Measurements from ENCODE around the gene CORIN. TPM values are rescaled to one million over a fixed set of nuclear protein-coding genes. Genes with fewer than 3 reads are reported as not detected.
"Not testable (repeated sequence)": the region's sequence is repeated elsewhere in the genome, so short reads cannot be mapped to it uniquely, and the experiment has no call there.

CORIN gene
- total and polyA plus RNA-seq, 2 donors = 0.24 to 0.78 TPM

GRCh38 chr4:47696823-47697222 lies 141.0 kb downstream of the CORIN start:
- no peak for DNase-seq (ENCODE audit: low read depth in 6 of 9, low spot score in 9 of 9)
- Histone ChIP-seq H3K27me3 (ENCODE audit: control insufficient read depth in 2 of 2, insufficient read depth in 1 of 2, low read length in 1 of 2) (no peaks in the 10 kb centered on the region), H3K27ac (ENCODE audit: low read depth in 1 of 2, low read length in 1 of 2) (no peak overlapping the region), H3K36me3 (ENCODE audit: control insufficient read depth in 2 of 2, insufficient read depth in 2 of 2, low read length in 1 of 2) (no peaks in the 10 kb centered on the region), H3K4me3 (ENCODE audit: low read length in 2 of 2) (no peak overlapping the region), H3K4me1 (ENCODE audit: control insufficient read depth in 2 of 2, insufficient read depth in 2 of 2, low read length in 2 of 2) (no peaks in the 10 kb centered on the region), H3K9me3 (ENCODE audit: control insufficient read depth in 2 of 2, insufficient read depth in 1 of 2, low read length in 1 of 2) (no peaks in the 10 kb centered on the region)
- 85% methylated on average over 6 of the region's 6 CpGs for WGBS

- Histone ChIP-seq H3K27ac (ENCODE audit: low read depth in 1 of 2, low read length in 1 of 2) (no peak overlapping the region), H3K36me3 (ENCODE audit: control insufficient read depth in 2 of 2, insufficient read depth in 2 of 2, low read length in 1 of 2) (no peaks in the 10 kb centered on the region), H3K9me3 (ENCODE audit: control insufficient read depth in 2 of 2, insufficient read depth in 1 of 2, low read length in 1 of 2) (no peaks in the 10 kb centered on the region), H3K4me1 (ENCODE audit: control insufficient read depth in 2 of 2, insufficient read depth in 2 of 2, low read length in 2 of 2) (no peaks in the 10 kb centered on the region), H3K4me3 (ENCODE audit: low read length in 2 of 2) (no peak overlapping the region), H3K27me3 (ENCODE audit: control insufficient read depth in 2 of 2, insufficient read depth in 1 of 2, low read length in 1 of 2) (no peaks in the 10 kb centered on the region)
- 94% methylated on average over 1 of the region's 1 CpG for WGBS
- no peak for DNase-seq (ENCODE audit: low read depth in 6 of 9, low spot score in 9 of 9)
These were observed 142.6 kb downstream of the CORIN start for GRCh38 chr4:47695260-47695659.

GRCh38 chr4:47694322-47694721 lies 143.5 kb downstream of the CORIN start:
- 96% methylated on average over 1 of the region's 1 CpG for WGBS
- no peaks in the 10 kb centered on the region for H3K36me3 ChIP-seq (ENCODE audit: control insufficient read depth in 2 of 2, insufficient read depth in 2 of 2, low read length in 1 of 2)
- no peak overlapping the region for H3K4me3 ChIP-seq (ENCODE audit: low read length in 2 of 2)
- H3K4me1 ChIP-seq (ENCODE audit: control insufficient read depth in 2 of 2, insufficient read depth in 2 of 2, low read length in 2 of 2) = no peaks in the 10 kb centered on the region
- no peak for DNase-seq (ENCODE audit: low read depth in 6 of 9, low spot score in 9 of 9)
- no peaks in the 10 kb centered on the region for H3K9me3 ChIP-seq (ENCODE audit: control insufficient read depth in 2 of 2, insufficient read depth in 1 of 2, low read length in 1 of 2)
- no peaks in the 10 kb centered on the region for H3K27me3 ChIP-seq (ENCODE audit: control insufficient read depth in 2 of 2, insufficient read depth in 1 of 2, low read length in 1 of 2)
- no peak overlapping the region for H3K27ac ChIP-seq (ENCODE audit: low read depth in 1 of 2, low read length in 1 of 2)

GRCh38 chr4:47692691-47693090 lies 145.2 kb downstream of the CORIN start:
- H3K9me3 ChIP-seq (ENCODE audit: control insufficient read depth in 2 of 2, insufficient read depth in 1 of 2, low read length in 1 of 2) = no peaks in the 10 kb centered on the region
- H3K27ac ChIP-seq (ENCODE audit: low read depth in 1 of 2, low read length in 1 of 2) = no peak overlapping the region
- no peaks in the 10 kb centered on the region for H3K27me3 ChIP-seq (ENCODE audit: control insufficient read depth in 2 of 2, insufficient read depth in 1 of 2, low read length in 1 of 2)
- H3K4me3 ChIP-seq (ENCODE audit: low read length in 2 of 2) = no peak overlapping the region
- DNase-seq (ENCODE audit: low read depth in 6 of 9, low spot score in 9 of 9) = no peak
- WGBS = 87% methylated on average over 7 of the region's 7 CpGs
- H3K36me3 ChIP-seq (ENCODE audit: control insufficient read depth in 2 of 2, insufficient read depth in 2 of 2, low read length in 1 of 2) = no peaks in the 10 kb centered on the region
- H3K4me1 ChIP-seq (ENCODE audit: control insufficient read depth in 2 of 2, insufficient read depth in 2 of 2, low read length in 2 of 2) = no peaks in the 10 kb centered on the region

- not testable (repeated sequence) for H3K4me1 ChIP-seq (ENCODE audit: control insufficient read depth in 2 of 2, insufficient read depth in 2 of 2, low read length in 2 of 2); H3K27ac ChIP-seq (ENCODE audit: low read depth in 1 of 2, low read length in 1 of 2); H3K4me3 ChIP-seq (ENCODE audit: low read length in 2 of 2); H3K9me3 ChIP-seq (ENCODE audit: control insufficient read depth in 2 of 2, insufficient read depth in 1 of 2, low read length in 1 of 2); H3K27me3 ChIP-seq (ENCODE audit: control insufficient read depth in 2 of 2, insufficient read depth in 1 of 2, low read length in 1 of 2); H3K36me3 ChIP-seq (ENCODE audit: control insufficient read depth in 2 of 2, insufficient read depth in 2 of 2, low read length in 1 of 2); DNase-seq (ENCODE audit: low read depth in 6 of 9, low spot score in 9 of 9)
- whole genome bisulfite sequencing = 98% methylated on average over 1 of the region's 1 CpG
These were observed 146.0 kb downstream of the CORIN start for GRCh38 chr4:47691757-47692383.

GRCh38 chr4:47690611-47691010 lies 147.3 kb downstream of the CORIN start:
- Histone ChIP-seq H3K27me3 (ENCODE audit: control insufficient read depth in 2 of 2, insufficient read depth in 1 of 2, low read length in 1 of 2) (no peaks in the 10 kb centered on the region), H3K4me3 (ENCODE audit: low read length in 2 of 2) (no peak overlapping the region), H3K4me1 (ENCODE audit: control insufficient read depth in 2 of 2, insufficient read depth in 2 of 2, low read length in 2 of 2) (no peaks in the 10 kb centered on the region), H3K36me3 (ENCODE audit: control insufficient read depth in 2 of 2, insufficient read depth in 2 of 2, low read length in 1 of 2) (no peaks in the 10 kb centered on the region), H3K9me3 (ENCODE audit: control insufficient read depth in 2 of 2, insufficient read depth in 1 of 2, low read length in 1 of 2) (no peaks in the 10 kb centered on the region), H3K27ac (ENCODE audit: low read depth in 1 of 2, low read length in 1 of 2) (no peak overlapping the region)
- WGBS = 96% methylated on average over 3 of the region's 3 CpGs
- DNase-seq (ENCODE audit: low read depth in 6 of 9, low spot score in 9 of 9) = no peak

GRCh38 chr4:47686294-47686872 lies 151.5 kb downstream of the CORIN start:
- no peaks in the 10 kb centered on the region for H3K9me3 ChIP-seq (ENCODE audit: control insufficient read depth in 2 of 2, insufficient read depth in 1 of 2, low read length in 1 of 2)
- no peaks in the 10 kb centered on the region for H3K4me1 ChIP-seq (ENCODE audit: control insufficient read depth in 2 of 2, insufficient read depth in 2 of 2, low read length in 2 of 2)
- DNase-seq (ENCODE audit: low read depth in 6 of 9, low spot score in 9 of 9) = peak; percentile 16 to 76 (median 38)
- WGBS = 56% methylated on average over 9 of the region's 9 CpGs
- no peak overlapping the region for H3K4me3 ChIP-seq (ENCODE audit: low read length in 2 of 2)
- H3K36me3 ChIP-seq (ENCODE audit: control insufficient read depth in 2 of 2, insufficient read depth in 2 of 2, low read length in 1 of 2) = no peaks in the 10 kb centered on the region
- no peak overlapping the region for H3K27ac ChIP-seq (ENCODE audit: low read depth in 1 of 2, low read length in 1 of 2)
- no peaks in the 10 kb centered on the region for H3K27me3 ChIP-seq (ENCODE audit: control insufficient read depth in 2 of 2, insufficient read depth in 1 of 2, low read length in 1 of 2)

GRCh38 chr4:47675806-47676205 lies 162.1 kb downstream of the CORIN start:
- Histone ChIP-seq H3K4me1 (ENCODE audit: control insufficient read depth in 2 of 2, insufficient read depth in 2 of 2, low read length in 2 of 2) (no peaks in the 10 kb centered on the region), H3K36me3 (ENCODE audit: control insufficient read depth in 2 of 2, insufficient read depth in 2 of 2, low read length in 1 of 2) (no peaks in the 10 kb centered on the region), H3K9me3 (ENCODE audit: control insufficient read depth in 2 of 2, insufficient read depth in 1 of 2, low read length in 1 of 2) (no peaks in the 10 kb centered on the region), H3K4me3 (ENCODE audit: low read length in 2 of 2) (no peak overlapping the region), H3K27ac (ENCODE audit: low read depth in 1 of 2, low read length in 1 of 2) (no peak overlapping the region), H3K27me3 (ENCODE audit: control insufficient read depth in 2 of 2, insufficient read depth in 1 of 2, low read length in 1 of 2) (no peaks in the 10 kb centered on the region)
- DNase-seq (ENCODE audit: low read depth in 6 of 9, low spot score in 9 of 9) = no peak
- 98% methylated on average over 2 of the region's 2 CpGs for WGBS

GRCh38 chr4:47674144-47674543 lies 163.7 kb downstream of the CORIN start:
- H3K4me1 ChIP-seq (ENCODE audit: control insufficient read depth in 2 of 2, insufficient read depth in 2 of 2, low read length in 2 of 2) = no peaks in the 10 kb centered on the region
- WGBS = 95% methylated on average over 4 of the region's 4 CpGs
- H3K9me3 ChIP-seq (ENCODE audit: control insufficient read depth in 2 of 2, insufficient read depth in 1 of 2, low read length in 1 of 2) = no peaks in the 10 kb centered on the region
- no peak overlapping the region for H3K27ac ChIP-seq (ENCODE audit: low read depth in 1 of 2, low read length in 1 of 2)
- DNase-seq (ENCODE audit: low read depth in 6 of 9, low spot score in 9 of 9) = no peak
- H3K4me3 ChIP-seq (ENCODE audit: low read length in 2 of 2) = no peak overlapping the region
- H3K27me3 ChIP-seq (ENCODE audit: control insufficient read depth in 2 of 2, insufficient read depth in 1 of 2, low read length in 1 of 2) = no peaks in the 10 kb centered on the region
- H3K36me3 ChIP-seq (ENCODE audit: control insufficient read depth in 2 of 2, insufficient read depth in 2 of 2, low read length in 1 of 2) = no peaks in the 10 kb centered on the region

All from thymus (tissue), 11 donors.